Fibroblast of skin of right quadriceps (primary cell): ENCODE data around the gene TMEM37.

Experiments
- DNase-seq: peaks from one replicate; pipeline ENCODE4 v3.0.0-alpha.2; 2013

Gene TMEM37

DNA sequence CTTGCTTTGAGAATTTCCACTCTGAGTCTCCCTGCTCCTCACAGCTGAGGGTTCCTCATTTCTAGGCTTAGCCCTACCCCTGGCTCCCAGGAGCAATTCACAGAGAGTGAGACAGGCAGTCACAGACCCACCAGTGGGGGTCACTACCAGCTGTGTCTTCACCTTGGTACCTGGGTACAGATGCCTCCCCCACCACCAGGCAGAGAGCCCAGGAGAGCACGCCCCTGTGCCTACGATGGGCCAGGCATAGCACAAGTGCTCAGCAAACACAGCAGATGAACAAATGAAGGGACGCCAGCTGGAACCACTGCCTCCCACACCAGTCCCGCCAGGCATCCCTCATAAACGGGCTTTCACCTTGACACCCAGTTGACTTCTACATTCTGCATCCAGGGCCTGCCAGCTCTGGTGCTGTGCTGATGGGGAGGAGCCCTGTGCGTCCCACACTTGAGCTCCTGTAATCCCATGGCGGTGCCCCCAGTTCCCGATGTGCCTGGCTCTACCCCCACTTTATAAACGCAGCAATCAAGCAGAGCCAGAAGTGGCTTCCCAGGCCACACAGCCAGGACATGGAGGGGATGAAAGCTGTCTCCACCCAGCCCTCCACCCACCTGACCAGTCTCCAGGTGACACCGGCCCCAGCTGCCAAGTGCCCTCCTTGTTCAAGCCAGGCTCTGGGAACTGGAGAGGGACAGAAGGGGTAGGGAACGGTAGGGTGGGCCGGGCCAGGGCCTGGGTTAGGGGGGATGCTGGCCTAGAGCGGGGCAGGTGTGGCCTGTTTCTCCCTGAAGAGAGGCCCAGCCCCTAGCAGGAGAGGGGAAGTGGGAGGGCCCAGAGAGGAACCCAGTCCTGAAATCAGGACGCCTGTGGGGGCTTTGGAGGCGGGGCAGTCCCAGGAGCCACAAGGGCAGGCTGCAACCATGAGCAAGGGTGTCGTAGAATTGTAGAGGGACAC lies 50.1 kb downstream of the TMEM37 start:
- DNase-seq, result no peak

DNA sequence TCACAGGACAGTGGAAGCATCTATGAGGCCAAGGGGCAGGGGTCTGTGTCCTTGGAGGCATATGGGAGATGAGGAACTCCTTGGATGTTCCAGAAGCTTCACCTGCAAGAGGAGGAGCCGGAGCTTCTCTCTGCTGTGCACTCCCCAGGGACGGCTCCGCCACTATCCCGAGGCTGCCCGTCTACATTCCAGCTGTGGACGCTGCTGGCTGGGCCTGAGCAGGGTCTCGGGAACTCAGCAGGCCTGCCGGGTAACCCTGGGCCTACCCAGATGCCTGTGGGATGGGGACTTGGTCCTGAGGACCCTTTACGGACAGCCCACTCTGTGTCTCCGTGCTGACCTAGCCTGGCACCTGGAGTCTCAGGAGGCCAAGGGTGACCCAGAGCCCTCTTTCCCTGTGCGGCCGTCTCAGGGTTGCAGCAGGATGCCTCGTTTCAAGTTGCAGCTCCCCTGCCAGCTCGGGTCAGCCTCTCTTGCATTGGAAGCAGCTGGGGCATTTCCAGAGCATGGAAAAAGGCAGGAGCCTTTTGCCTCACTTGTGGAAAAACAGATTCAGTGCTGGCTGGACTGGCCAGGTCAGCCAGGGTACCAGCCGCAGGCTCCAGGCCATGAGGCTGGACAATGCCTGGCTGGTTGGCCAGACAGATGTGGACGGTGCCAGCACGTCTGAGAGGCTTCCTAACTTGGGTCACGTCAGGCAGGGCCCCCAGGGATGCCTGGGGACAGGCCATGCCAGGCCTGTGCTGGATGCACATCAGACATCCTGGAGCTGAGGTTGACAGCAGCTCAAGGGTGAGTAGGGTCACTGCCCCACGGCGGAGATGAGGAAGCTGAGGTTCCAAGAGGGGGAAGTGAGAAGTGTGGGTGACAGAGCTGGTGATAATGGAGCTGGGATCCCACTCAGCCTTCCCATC lies 51.1 kb downstream of the TMEM37 start:
- DNase-seq, result no peak

DNA sequence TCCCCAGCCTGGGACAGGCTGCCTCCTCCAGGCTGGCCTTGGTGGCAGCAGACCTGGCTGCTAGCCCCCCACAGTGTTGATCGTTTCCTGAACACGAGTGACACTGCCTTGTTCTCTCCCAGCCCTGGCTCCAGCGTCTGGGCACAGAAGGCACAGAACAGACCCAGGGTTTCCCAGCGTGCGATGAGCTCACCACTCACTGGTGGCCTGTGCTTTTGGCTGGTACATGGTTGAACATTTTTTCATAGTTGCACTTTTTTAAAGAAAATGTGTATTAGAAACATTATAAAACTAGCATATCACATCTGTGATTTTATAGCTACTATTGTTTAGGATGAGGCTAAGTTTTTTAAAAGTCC lies 51.7 kb downstream of the TMEM37 start:
- DNase-seq, result no peak

DNA sequence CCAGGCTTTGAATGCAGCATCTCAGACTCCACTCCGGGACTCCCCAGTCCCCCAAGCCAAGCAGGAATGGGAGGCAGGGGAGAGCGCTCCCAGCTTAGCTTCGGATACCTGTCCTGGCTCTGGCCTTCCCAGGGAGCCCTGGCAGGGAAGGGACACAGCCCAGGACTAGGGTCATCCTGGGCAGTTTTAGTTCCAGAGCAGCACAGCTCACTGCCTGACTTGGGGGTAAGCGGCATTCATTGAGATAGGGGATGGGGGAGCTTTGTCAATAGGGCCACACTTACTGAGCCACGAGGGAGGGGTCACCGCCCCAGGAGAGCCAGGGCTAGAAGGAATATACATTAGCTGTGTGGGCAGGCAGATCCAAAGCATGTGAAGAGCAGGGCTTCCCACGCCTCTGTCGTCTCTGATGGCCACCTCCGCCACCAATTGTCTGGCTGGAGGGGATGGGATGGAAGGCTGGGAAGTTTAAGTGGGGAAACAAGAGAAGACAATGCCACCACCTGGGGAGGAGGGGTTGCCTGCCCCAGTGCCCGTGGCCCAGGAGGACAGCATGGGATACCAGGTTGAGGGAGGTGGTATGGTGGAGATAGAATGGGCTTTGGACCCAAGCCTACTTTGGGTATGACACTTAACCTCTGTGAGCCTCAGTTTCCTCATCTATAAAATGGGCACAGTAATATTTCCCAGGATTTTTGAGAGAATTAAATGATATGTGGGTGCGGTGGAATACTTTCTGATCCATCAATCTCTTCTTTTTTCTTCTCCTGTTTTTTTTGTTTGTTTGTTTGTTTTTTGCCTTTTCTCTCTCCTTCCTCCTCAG lies 52.5 kb downstream of the TMEM37 start:
- no peak for DNase-seq

DNA sequence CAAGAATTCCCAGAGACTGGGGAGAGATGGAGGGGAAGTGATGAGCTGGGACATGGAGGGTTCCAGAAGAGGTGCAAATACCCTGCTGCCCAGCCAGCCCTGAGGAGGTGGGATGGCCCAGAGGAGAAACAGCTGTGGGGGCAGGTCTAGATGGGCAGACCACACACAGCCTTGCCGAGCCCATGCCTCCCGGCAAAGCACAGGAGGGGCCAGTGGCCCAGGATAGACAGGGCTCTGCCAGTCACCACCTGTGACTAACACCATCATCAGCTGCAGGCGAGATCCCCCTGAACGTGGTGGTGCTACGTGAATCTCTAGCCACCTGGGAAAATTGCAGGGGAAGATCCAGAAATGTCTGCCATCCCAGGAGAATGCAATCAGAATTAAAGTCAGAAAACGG lies 53.2 kb downstream of the TMEM37 start:
- no peak for DNase-seq

DNA sequence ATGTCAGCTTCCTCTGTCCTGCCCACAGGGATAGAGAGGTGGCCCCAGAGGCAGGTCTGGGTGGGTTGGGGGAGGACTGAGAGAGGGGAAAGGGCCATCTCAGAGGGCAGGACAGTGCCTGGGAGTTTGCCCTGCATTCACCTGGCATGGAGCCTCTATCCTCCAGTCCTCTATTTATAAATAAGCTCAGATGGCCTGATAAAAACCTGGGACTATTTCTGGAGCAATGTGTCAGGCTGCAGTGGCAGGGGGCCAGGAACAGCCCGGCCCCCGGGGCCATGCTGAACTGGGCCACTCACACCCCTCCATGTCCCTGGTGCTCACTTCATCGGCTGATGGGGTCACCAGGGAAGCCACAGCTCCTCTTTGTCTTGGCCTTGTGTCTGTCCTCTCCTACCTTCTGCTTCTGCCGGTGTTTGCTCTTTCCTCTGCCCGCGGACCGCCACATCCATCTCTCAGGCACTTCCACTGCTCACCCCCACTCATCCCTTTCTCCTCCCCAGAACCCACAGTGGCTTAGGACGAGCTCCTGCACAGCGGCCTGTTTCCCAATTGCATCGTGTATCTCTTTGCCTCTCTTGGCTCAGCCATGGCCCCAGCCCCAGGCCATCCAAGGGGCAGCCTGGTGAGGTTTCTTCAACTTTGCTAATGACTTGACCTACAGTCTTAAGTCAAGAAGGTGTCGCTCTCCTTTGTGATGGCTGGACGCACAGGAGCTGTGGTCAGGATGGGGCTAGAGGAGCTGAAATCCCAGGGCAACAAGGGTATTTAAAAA lies 53.9 kb downstream of the TMEM37 start:
- no peak for DNase-seq

DNA sequence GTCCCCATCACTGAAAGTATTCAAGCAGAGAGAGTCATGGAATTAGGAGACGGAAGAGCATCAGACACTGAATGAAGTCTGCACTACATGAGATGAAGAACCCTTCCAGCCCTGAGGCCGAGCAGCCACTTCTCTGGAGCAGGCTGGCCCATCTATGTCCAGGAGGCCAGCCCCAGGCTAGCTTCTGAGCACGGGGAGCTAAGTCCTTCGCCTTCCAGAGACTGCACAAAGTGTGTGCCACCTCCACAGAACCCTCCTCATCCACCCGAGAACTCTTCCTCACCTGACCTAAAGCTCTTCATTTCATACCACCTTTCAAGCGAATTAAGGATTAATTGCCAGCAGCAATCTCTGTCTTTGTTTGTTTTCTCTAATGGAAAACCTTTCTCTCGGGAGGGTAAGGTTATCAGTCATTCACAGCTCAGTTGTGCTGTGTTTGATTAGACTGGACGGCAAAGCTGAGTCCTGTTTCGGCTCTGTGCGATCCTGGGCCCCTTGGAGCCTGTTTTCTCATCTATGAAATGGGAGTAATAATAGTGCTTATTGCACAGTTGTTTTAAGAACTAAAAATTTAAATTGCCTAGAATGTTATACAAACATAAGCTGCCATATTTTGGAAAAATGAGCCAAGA lies 54.7 kb downstream of the TMEM37 start:
- DNase-seq, result no peak

DNA sequence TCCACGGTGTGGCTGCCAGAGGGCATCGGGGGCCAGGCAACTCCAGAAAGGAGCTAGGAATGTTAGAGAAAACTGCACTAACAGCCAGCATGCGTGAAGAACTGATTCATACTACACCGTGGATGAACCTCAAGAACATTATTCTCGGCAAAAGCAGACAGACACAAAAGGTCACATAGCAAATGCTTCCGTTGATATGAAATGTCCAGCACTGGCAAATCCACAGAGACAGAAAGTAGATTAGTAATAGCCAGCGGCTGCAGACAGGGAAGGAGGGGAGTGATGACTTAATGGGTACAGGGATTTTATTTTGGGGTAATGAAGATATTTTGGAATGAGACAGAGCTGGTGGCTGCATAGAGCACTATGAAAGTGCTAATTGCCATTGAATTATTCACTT lies 55.2 kb downstream of the TMEM37 start:
- DNase-seq, result no peak

DNA sequence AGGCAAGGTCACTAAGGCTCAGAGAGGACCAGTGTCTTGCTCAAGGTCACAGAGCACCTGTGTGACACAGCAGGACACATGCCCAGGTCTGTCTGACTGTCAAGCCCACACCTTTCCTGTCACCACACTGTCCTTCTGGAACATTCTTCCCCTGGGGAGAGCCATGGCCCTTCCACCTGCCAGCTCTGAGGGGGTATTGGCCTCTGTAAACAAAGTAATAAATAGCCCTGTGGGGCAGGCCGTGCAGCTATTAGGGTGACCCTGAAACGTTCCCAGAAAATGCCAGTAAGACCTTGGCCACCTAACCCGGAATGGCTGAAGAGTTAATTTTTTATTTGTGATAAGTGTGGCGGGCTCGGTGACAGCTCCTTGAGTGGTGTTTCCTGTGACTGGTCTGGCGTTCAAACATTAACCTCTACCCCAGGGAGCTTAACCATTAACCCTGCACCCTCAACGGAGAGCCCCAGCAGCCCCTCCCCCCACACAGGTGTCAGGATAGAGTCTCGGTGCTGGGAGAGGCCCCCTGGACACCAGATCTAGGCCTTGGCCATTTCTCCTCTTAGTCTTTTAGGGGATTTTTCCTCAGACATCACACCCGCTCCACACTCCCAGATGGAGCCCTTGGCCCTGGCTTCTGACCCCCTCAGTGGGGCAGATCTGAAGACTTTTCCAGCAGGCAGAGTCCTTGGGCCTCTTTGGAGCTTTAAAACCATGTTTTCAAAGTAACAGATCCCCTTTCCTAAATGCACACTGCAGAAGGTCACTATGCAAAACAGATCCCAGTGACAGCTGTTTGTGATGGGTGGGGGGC lies 56.0 kb downstream of the TMEM37 start:
- DNase-seq, result no peak
